Activated CD8-positive, alpha-beta memory T cell treated with anti-CD3 and anti-CD28 coated beads, Interleukin-2, amount 50 U/mL, for 24 hours (primary cell): ENCODE data around the gene RRBP1.
"Not testable (repeated sequence)": the region's sequence is repeated elsewhere in the genome, so short reads cannot be mapped to it uniquely, and the experiment has no call there.

ENCODE experiments used
- DNase-seq: peaks from one replicate; pipeline ENCODE4 v3.0.0-alpha.2; 2020; ENCODE audit errors: extremely low read depth

RRBP1 gene

DNA sequence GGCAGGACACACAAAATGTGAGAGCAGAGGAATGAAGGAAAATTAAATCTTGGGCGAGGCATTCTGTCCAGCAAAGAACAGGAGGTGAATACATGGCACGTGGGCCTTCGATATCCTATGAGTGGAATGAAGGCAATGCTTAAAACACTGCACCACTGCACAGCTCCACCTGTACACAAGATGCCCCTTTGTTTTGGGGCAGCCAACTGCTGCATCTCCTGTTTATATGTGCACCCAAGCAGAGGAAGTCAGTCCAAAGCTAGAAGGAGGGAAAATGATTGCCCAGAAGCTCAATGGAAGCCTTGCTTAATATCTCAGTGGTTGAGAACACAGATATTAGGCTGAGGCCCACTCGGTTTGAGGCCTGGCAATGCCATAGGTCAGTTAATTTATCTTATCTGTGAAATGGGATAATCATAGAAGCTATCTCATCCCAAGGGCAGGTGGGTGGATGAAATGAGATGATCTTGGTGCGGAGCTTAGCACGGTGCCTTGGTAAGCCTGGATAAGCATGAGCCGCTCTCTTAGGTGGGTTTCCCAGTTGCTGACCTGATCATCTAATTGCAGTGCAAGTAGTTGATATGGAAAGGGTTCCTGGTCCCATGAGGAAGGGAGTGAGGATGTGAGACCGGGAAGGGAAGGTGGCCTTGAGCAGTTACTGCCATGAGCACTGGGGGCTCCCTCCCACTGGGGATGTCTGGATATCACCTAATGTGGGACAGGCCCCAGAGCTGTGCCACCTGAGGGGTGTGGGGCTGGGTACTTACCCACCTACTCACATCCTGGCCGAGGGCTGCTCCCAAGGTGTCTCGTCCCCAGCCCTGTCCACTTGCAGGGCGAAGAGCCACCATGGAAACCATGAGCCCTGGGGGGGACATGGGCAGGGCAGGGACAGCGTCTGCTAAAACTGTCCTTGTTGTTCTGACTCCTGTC, 27.6 kb upstream of the RRBP1 start:
- no peak for DNase-seq

DNA sequence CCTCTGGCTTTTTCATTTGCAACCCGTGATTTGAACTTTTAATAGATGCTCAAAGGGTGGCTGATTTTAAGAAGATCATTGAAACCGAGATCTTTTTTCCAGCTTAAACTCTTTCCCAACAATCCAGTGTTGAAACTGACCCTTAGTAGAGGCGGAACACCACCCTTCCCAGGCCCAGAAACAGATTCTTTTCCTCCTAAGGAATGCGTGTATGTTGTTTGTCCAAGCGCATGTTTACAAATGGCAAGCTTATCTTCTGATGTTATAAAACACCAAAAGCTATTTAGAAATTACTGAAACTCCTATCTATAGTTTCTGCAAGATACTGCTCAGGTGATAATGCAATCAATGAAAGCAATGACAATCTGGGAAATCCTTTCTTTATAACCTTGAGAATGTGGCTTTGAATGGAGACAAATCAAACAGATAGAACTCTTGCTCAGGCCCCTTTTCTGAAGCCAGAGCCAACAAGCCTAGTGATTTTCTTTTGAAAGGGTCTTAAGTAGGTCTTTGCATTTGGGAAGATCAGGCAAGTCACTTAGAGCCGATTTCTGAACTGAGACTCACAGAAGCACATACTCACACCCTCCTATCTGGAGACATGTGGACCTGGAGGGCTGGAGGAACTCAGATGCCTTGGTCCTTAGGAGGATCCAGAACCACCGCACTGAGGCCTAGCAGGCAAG, 26.8 kb upstream of the RRBP1 start:
- no peak for DNase-seq

DNA sequence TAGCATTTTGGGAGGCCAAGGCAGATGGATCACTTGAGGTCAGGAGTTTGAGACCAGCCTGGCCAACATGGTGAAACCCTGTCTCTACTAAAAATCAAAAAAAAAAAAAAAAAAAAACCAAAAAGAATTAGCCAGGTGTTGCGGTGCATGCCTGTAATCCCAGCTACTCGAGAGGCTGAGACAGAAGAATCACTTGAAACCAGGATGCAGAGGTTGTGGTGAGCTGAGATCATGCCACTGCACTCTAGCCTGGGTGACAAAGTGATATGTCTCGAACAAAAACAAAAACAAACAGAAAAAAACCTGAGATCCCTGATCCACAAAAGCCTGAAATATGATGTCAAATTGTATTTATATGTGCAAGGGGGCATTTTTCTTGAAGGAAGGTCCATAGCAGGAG, 25.9 kb upstream of the RRBP1 start:
- DNase-seq: not testable (repeated sequence)

DNA sequence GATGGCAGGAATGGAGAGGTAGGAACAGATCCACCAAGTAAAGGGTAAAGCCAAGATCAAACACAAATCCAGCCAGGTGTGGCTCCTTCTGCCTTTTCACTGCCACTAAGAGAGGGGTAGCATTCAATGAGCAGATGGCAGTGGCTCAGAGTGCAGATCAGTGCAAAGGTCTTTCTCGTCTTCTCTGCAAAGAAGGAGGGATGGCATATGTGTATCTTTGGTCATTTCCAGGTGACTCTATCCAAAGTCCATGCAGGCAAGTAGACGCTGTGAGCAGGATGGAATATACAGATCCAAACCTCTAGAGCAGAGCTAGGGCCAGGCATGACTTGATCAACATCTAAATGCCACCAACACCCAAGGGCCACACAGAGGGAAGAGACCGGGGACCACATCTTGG, 24.6 kb upstream of the RRBP1 start:
- DNase-seq: no peak

DNA sequence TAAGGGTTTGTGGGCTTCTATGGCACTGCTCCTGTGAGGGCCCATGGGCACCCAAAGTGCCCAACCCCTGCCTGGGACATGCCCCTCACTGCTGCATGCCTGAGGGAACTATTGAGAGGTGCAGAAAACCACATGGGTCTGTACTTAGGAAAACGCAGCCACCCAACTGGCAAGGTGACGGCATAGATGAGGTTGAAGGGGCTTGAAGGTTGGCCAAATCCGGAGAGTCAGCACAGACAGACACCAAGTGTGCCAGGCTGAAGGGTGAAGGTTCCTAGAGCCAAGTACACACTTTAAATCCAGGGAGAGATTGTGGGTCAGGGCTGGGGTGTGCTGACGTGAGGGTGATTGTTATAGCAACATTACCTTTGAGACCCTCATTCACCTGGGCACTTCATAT, 23.9 kb upstream of the RRBP1 start:
- no peak for DNase-seq

DNA sequence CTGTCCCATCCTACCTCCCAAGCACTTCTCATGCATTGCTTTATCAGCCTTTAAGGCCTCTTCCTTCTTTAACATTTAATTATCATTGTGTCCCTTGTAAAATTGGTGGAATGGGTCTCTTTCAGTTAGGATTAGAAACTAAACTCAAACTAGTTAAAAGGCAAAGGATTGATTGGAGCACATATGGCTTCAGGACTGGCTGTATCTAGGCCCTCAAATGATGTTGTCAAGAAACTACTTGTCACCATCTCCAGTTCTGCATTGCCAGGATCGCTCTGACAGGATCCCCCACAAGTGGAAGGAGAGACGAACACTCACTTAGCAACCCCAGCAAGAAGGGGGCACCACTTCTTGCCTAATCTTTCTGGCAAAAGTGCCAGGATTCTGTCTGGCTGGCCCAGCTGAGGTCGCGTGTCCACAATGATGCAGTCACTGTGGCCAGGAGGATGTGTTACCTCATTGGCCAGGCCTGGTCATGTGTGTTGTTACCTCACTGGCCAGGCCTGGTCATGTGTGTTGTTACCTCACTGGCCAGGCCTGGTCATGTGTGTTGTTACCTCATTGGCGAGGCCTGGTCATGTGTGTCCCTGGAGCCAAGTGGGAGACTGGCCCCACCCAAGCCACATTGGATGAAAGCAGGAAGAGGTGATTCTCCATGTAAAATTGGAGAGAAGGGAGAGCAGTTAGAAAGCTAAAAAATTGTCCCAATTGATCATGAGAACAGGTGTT, 22.7 kb upstream of the RRBP1 start:
- DNase-seq: no peak

DNA sequence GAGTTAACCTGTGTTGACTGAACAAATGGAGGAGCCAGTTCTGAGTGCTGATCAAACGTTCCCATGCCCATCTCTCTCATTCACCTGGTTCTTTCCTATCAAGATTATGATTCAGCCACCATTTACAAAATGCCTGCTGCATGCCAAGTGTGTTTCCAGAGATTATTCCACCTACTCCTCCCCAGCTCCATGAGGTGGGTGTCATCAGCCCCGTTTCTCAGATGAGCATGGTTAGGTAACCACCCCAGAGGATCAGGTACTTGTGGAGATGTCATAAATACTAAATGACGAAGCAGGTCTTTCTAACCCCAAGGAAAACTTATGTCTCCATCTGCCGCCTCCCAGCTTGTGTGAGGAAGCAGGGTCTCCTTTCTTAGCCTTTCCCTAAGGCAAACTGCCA, 19.8 kb upstream of the RRBP1 start:
- no peak for DNase-seq

DNA sequence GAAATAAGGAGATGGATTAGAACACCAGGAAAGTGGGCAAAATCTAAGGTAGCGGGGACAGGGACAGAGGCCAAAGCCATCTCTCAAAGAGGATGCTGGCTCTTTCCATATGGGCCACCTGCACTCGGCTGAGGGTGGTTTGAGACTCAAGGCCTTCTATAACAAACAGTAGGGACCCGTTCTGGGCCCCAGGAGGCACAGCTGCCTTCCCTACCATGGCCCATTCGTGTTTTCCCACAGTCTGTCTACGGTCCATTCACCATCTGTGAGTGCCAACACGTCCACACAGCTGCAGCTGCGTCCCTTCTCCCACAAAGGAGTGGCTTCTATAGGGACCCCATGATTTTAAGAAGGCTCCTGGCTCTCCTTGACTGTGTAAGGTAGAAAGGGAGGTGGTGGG, 18.6 kb upstream of the RRBP1 start:
- DNase-seq: no peak

DNA sequence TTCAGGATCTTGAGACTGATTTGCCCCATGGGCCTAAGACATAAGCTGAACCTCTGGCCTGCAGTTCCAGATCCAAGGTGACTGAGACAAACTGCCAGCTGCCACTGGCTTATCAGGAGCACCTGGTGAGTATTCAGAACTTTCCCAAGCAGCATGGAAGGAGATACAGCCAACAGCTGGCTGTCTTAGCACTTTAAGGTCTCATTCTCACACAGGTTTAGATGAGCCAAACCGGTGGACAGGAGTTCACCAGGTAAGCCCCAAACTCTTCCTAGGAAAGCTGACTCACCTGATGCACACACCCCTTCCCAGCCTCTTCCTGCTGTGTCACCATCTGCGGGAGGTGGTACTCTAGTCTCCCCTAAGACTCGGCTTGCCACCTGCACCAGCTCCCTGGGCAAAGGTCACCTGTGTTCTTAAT, 17.9 kb upstream of the RRBP1 start, which contains the start of gene BANF2:
BANF2 (plus strand) TSS at position 36 of the 421 bp plus-strand sequence. CDS start 25,060 bp downstream, outside the sequence.
- no peak for DNase-seq

DNA sequence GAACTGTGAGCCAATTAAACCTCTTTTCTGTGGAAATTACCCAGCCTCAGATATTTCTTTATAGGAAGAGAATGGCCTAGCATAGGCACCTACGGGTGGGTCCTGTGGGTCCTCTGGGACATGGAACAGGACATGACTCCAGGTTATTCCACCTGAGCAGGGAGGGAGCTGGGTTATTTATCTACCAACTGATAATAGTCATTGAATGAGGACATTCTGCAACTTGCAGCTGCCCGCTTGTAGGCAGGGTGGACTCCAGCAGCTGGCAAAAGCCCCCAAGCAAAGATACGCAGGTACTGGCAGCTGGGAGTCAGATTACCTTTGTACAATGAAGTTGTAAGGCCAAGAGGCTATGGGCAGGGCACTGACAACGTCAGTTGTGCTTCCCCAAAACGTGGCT, 16.3 kb upstream of the RRBP1 start:
- DNase-seq: no peak

DNA sequence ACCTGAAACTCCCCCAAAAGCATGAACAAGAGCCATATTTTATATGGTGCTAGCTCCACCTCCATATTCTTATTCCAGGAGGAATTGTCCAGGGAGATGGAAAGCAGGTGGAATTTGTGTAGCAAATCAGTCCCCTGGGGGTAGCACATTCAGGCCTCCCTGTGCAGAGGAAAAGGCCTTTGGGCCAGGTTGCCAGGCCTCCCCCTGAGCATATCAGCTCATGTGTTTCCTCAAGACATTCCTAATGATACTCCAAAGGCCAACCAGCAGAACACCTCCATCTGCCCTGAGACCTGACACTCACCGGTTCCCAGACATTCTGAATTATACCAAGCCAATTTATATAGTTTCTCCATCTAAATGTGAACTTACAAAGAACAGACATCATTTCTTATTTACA, 15.1 kb upstream of the RRBP1 start:
- no peak for DNase-seq

DNA sequence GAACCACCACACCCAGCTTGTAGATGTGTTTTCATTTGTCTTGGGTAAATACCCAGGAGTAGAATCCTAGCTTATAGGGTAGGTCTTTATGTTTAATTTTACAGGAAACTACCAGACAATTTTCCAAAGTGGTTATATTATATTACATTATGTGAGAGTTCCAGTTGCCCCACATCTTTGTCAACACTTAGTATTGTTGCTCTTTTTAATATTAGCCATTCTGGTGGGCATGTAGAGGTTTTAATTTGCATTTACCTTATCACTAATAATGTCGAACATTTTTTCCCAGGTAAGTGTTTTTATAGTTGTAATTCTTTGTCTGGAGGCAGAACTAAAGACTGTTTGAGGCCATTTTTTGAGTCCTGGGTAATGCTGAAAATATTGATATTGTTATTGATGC, 14.2 kb upstream of the RRBP1 start:
- no peak for DNase-seq

DNA sequence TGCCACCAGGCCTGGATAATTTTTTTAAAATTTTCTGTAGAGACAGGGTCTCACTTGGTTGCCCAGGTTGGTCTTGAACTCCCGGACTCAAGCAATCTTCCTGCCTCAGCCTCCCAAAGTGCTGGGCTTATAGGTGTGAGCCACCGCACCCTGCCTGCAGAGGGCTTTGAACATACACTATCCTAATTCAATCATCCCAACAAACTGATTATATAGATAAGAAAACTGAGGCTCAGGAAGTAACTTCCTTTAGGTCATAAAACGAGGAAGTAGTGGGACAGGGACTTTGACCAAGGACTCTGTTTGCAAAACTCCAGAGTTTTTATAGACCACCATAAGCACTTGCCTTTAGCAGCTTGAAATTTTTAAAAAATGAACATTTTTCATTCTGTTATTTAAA, 12.7 kb upstream of the RRBP1 start:
- DNase-seq: no peak

DNA sequence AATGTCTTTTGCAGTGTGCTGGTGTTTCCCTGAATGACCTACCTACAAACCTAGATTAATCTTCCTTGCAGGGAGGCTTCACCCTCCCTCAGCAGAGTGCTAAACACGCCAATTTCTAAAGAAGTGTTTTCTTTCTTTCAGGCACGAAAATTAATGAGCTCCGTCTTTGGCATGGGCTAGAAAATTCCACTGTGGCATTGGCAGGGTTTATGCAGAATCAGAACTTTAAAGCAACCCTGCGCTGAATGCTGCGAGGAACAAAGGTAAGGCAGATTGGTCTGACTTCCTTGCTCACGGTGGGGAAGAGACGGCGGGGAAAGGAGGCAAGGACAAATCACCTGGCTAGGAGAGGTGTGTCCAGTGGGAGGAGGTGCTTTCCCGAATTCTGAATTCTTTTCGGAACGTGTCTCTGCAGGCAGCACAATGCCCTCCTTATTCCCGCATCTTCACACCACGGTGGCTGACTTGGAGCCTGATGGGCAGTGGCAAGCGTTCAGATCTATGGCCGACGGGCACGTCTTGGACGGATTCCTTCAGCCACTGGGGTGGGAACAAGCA, 11.5 kb upstream of the RRBP1 start:
- DNase-seq: no peak

DNA sequence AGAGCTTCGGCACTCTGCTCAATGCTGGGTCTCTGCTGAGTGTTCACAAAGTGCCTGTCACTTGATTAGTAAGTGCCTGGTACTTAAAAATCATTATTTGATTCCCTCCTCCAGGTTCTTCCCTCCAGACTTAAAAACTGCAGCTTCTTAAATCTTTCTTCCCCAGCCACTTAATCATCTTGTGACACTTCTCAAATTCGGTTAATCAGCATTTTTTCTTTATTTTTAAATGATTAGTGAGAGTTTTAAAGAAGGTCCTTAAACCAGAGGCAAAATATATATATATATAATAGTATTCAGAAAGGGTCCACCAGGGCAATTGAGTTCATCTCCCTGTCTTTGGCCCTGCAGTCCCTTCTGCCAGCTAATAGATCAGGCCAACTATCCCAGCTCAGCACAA, 9.7 kb upstream of the RRBP1 start:
- no peak for DNase-seq

DNA sequence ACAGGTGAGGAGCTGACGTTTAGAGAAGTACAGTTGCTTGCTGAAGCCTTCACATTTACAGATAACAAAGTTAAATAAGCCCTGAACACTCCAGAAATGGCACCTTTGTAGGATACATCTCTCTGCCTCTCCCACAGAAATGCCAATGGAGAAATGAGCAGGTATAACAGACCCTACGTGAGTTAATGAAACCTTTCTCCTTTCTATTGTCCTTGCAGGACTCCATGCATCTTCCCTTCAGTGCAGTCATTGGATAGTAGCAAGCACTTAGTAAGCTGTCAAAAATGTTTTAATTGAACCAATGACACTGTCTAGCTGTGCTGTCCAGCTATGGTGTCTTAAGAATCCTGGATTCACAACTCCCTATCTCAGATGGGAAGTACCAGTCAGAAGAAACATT, 8.1 kb upstream of the RRBP1 start:
- no peak for DNase-seq

DNA sequence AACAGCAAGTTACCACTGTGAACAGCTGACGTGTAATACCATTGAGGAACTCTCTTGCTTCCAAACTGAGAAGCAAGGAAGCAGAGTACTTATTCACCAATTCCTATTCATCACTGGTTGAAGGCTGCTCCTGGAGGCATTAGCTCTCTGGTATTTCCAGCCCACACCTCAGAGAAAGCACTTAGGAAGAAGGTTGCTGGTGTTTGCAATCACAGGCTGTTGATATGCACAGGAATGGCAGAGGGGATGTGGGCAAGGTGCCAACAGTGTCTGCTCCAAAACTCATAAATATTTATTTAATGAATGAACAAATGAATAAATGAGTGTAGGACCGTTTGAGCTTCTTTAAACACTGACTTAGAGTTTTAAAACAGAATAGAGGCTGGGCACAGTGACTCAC, 6.9 kb upstream of the RRBP1 start:
- DNase-seq: no peak

DNA sequence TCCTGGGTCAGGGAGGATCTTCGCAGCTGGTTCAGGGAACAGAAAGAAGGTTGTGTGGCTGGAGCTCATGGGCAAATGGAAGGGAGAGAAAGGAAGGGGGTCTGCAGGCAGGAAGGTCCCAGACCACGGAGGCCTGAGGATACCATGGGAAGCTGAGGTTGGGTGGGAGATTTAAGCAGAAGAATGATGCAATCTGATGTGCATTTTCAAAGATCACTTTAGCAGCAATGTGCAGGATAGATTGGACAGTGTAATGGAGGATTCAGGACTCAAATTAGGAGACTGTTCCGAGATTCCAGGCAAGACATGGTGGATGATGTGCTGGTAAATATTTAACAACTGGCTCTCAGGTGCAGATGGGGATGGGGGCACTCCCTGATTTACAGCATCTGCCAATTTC, 5.8 kb upstream of the RRBP1 start:
- DNase-seq: no peak

DNA sequence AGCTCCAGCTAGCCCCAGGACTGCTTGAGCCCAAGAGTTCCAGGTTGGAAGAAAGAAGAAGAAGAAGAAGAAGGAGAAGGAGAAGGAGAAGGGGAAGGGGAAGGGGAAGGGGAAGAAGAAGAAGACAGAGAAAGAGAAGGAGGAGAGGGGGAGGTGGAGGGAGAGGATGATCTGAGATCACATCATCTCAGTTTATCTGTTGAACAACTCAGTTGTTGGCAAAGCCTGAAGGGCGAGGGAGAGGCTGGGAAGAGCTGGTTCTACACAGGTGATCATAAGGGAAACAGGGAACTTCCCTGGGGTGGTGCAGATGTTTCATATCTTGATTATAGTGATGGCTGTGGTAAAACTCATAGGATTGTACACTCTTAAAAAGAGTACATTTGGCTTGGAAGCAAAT, 3.1 kb upstream of the RRBP1 start:
- DNase-seq: no peak

DNA sequence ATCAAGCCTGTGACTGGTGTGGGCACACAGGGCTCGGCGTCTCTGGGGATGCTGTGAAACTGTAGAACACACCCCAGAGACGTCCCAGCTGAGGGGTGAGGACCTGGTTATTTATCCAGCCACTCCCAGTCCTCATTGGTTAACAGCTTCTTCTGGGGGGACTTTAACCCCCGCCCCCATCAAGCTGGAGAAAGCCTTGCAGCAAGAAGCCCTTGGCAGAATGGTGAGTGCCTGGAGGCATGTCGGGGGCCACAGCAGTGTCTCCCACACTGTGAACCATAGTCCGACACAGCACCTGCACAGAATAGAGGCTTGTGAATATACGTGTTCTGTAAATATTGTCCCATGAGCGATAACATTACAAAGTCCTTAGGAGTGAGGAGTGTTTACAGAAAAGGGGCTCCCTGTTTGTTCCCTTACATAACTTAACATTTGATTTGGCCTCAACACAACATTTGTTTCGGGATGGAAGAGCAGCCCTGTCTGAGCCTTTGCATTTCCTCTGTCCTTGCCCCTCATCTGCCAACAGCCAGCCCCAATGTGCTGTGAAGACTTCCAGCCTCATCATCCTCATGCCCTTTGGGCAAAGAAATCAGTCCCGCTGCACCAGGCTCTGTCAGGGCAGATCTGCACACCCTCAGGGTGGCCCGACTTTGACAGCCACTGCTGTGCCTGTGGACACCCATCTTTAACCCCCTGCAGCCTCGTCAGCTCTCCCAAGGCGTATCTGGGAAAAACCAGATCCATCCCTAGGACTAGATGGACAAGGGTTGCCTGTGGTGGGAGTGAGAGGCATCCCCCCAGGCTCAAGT, 2.2 kb upstream of the RRBP1 start:
- DNase-seq: no peak
